SK-N-SH (cell line): Measurements from ENCODE around the gene MARCHF3.

Experiments
- CTCF ChIP-seq: fragments of 200-600 bp; sonication (generic); IDR thresholded peaks from 2 replicates; pipeline ENCODE4 v1.6.1; 2017; ENCODE audit warnings: antibody characterized with exemption, mild to moderate bottlenecking, moderate library complexity
- ELF1 ChIP-seq: IDR thresholded peaks from 2 replicates; pipeline ENCODE4 v1.4.0; 2012
- POLR2AphosphoS5 ChIP-seq: IDR thresholded peaks from 2 replicates; pipeline ENCODE4 v1.6.1; 2012; ENCODE audit warnings: low read depth, low read length
- TAF1 ChIP-seq: IDR thresholded peaks from 2 replicates; pipeline ENCODE4 v1.6.1; 2012; ENCODE audit warnings: low read depth, mild to moderate bottlenecking, low read length, moderate library complexity, borderline replicate concordance

DNA sequence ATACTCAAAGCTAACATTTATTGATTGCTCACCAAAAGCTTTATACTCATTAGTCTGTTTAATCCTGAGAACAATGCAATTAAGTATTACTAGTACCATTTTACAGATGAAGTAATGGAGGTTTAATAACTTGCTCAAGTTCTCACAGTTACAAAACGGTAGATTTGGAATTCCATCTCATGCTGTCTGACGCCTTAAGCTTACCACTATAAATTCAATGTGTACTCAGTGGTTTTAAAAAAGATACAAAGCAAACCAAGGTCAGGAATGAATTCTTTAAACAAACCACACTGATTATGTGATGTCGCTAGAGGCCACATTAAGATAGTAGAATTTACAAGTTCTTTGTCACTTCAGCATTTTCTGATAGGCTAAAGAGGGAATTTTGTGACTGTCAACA, 44.1 kb upstream of the MARCHF3 start:
- TF ChIP-seq POLR2AphosphoS5, result no peak
- TF ChIP-seq TAF1, result no peak
- TF ChIP-seq ELF1, result no peak
- no peak for TF ChIP-seq CTCF
